ENCODE data around the gene NUFIP2.
A peak's percentile ranks its signal among the peaks of the same experiment; 100 is the strongest.

Gene NUFIP2

GRCh38 chr17:29240477-29240876 lies 53.5 kb downstream of the NUFIP2 start:
- Histone ChIP-seq H4K8ac (ENCODE audit: low read length) (no peak overlapping the region), H3K18ac (ENCODE audit: low read depth in 1 of 2, low read length in 2 of 2) (peak overlapping the region in 1 of 2 experiments; percentile 71), H3K4me3 (ENCODE audit: insufficient read depth in 1 of 2, low read depth in 1 of 2, low read length in 2 of 2) (peak overlapping the region in 1 of 2 experiments; percentile 3), H3K9ac (ENCODE audit: low read length) (peak overlapping the region; percentile 56), H2AFZ (ENCODE audit: low read depth, low read length) (no peak overlapping the region), H2BK5ac (ENCODE audit: low read depth, low read length, poor library complexity, severe bottlenecking) (no peak overlapping the region), H3K14ac (ENCODE audit: low read length in 2 of 2) (no peak overlapping the region), H3K27ac (ENCODE audit: low read length, poor library complexity, severe bottlenecking) (peak overlapping the region; percentile 99), H3K27me3 (ENCODE audit: control insufficient read depth in 1 of 2, insufficient read depth in 1 of 2, low read length in 2 of 2) (no peaks in the 10 kb centered on the region), H3K4me2 (ENCODE audit: low read length, poor library complexity, severe bottlenecking) (no peak overlapping the region), H4K91ac (ENCODE audit: low read length) (no peak overlapping the region), H2BK120ac (ENCODE audit: low read depth, low read length) (no peak overlapping the region), H3K79me1 (replicated peaks; ENCODE audit: low read length, poor library complexity, severe bottlenecking) (no peaks in the 10 kb centered on the region), H3K9me3 (ENCODE audit: control insufficient read depth, low read length) (no peaks in the 10 kb centered on the region), H3K23ac (ENCODE audit: low read length in 2 of 2) (no peak overlapping the region), H2BK15ac (ENCODE audit: low read depth, poor library complexity, severe bottlenecking) (no peak overlapping the region), H2BK12ac (ENCODE audit: low read length in 2 of 2) (no peak overlapping the region), H3K4me1 (ENCODE audit: control insufficient read depth, insufficient read depth, low read depth, low read length) (peaks cover 16% of the 10 kb centered on the region), H2AK5ac (ENCODE audit: low read length, severe bottlenecking) (peak overlapping the region; percentile 71), H3K4ac (ENCODE audit: low read depth in 1 of 2, low read length in 2 of 2) (peak overlapping the region in 1 of 2 experiments; percentile 89), H3K36me3 (ENCODE audit: control insufficient read depth in 1 of 2, insufficient read depth in 2 of 2, low read depth in 1 of 2, low read length in 2 of 2) (no peaks in the 10 kb centered on the region)
- DNase-seq, result no peak
- WGBS, result no CpG with 5 or more reads among the region's 2 CpGs

- peak overlapping the region; percentile 12 to 84 for H2BK12ac ChIP-seq (ENCODE audit: low read length in 2 of 2)
- H2BK120ac ChIP-seq (ENCODE audit: low read depth, low read length), result no peak overlapping the region
- H2BK5ac ChIP-seq (ENCODE audit: low read depth, low read length, poor library complexity, severe bottlenecking), result no peak overlapping the region
- no peaks in the 10 kb centered on the region for H3K36me3 ChIP-seq (ENCODE audit: control insufficient read depth in 1 of 2, insufficient read depth in 2 of 2, low read depth in 1 of 2, low read length in 2 of 2)
- H3K14ac ChIP-seq (ENCODE audit: low read length in 2 of 2), result no peak overlapping the region
- H3K27me3 ChIP-seq (ENCODE audit: control insufficient read depth in 1 of 2, insufficient read depth in 1 of 2, low read length in 2 of 2), result no peaks in the 10 kb centered on the region
- peak overlapping the region in 1 of 2 experiments; percentile 17 for H3K4me3 ChIP-seq (ENCODE audit: insufficient read depth in 1 of 2, low read depth in 1 of 2, low read length in 2 of 2)
- H3K4me1 ChIP-seq (ENCODE audit: control insufficient read depth, insufficient read depth, low read depth, low read length), result peaks cover 14% of the 10 kb centered on the region
- H3K4me2 ChIP-seq (ENCODE audit: low read length, poor library complexity, severe bottlenecking), result no peak overlapping the region
- H3K79me1 ChIP-seq (replicated peaks; ENCODE audit: low read length, poor library complexity, severe bottlenecking), result no peaks in the 10 kb centered on the region
- peak overlapping the region in 1 of 2 experiments; percentile 64 for H3K4ac ChIP-seq (ENCODE audit: low read depth in 1 of 2, low read length in 2 of 2)
- peak overlapping the region; percentile 51 for H3K27ac ChIP-seq (ENCODE audit: low read length, poor library complexity, severe bottlenecking)
- H4K91ac ChIP-seq (ENCODE audit: low read length), result peak overlapping the region; percentile 83
- H3K9me3 ChIP-seq (ENCODE audit: control insufficient read depth, low read length), result no peaks in the 10 kb centered on the region
- peak overlapping the region; percentile 80 for H2BK15ac ChIP-seq (ENCODE audit: low read depth, poor library complexity, severe bottlenecking)
- peak overlapping the region; percentile 82 for H4K8ac ChIP-seq (ENCODE audit: low read length)
- no peak overlapping the region for H2AFZ ChIP-seq (ENCODE audit: low read depth, low read length)
- peak overlapping the region; percentile 4 for H2AK5ac ChIP-seq (ENCODE audit: low read length, severe bottlenecking)
- WGBS, result 91% methylated on average over 8 of the region's 8 CpGs
- H3K23ac ChIP-seq (ENCODE audit: low read length in 2 of 2), result peak overlapping the region in 1 of 2 experiments; percentile 37
- DNase-seq, result no peak
- H3K9ac ChIP-seq (ENCODE audit: low read length), result peak overlapping the region; percentile 54
- H3K18ac ChIP-seq (ENCODE audit: low read depth in 1 of 2, low read length in 2 of 2), result peak overlapping the region in 1 of 2 experiments; percentile 89
Measured at GRCh38 chr17:29238133-29238850, 55.7 kb downstream of the NUFIP2 start.

DNA sequence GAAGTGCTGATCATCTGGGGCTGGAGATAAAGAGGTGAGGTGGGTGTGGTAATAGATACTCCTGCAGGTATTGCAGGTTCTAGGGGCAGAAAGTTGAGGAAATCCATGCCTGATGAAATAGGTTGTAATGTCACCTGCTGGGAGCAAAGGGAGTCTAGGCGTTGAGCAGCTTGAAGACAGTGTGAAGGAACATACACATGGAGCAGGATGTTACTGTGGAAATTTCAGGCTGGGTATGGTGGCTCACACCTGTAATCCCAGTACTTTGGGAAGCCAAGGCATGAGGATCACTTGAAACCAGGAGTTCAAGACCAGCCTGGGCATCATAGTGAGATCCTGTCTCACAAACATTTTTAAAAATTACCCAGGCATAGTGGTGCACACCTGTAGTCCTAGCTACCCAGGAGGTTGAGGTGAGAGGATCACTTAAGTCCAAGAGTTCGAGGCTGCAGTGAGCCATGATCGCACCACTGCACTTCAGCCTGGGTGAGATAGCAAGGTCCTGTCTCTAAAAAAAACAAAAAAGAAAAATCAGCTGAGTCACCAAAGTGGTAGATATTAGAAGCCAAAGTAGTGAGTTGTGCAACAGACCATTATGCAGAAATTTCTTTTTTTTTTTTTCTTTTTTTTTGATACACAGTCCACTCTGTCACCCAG lies 56.3 kb downstream of the NUFIP2 start:
- Histone ChIP-seq H2BK5ac (ENCODE audit: low read depth, low read length, poor library complexity, severe bottlenecking) (no peak overlapping the region), H3K9me3 (ENCODE audit: control insufficient read depth, low read length) (no peaks in the 10 kb centered on the region), H4K91ac (ENCODE audit: low read length) (no peak overlapping the region), H2AFZ (ENCODE audit: low read depth, low read length) (no peak overlapping the region), H3K4me1 (ENCODE audit: control insufficient read depth, insufficient read depth, low read depth, low read length) (peaks cover 14% of the 10 kb centered on the region), H2BK15ac (ENCODE audit: low read depth, poor library complexity, severe bottlenecking) (peak overlapping the region; percentile 49), H3K4me3 (ENCODE audit: insufficient read depth in 1 of 2, low read depth in 1 of 2, low read length in 2 of 2) (no peak overlapping the region), H2BK120ac (ENCODE audit: low read depth, low read length) (no peak overlapping the region), H2BK12ac (ENCODE audit: low read length in 2 of 2) (peak overlapping the region in 1 of 2 experiments; percentile 15), H3K18ac (ENCODE audit: low read depth in 1 of 2, low read length in 2 of 2) (peak overlapping the region in 1 of 2 experiments; percentile 57), H3K14ac (ENCODE audit: low read length in 2 of 2) (no peak overlapping the region), H3K4ac (ENCODE audit: low read depth in 1 of 2, low read length in 2 of 2) (no peak overlapping the region), H3K27me3 (ENCODE audit: control insufficient read depth in 1 of 2, insufficient read depth in 1 of 2, low read length in 2 of 2) (no peaks in the 10 kb centered on the region), H3K4me2 (ENCODE audit: low read length, poor library complexity, severe bottlenecking) (no peak overlapping the region), H3K23ac (ENCODE audit: low read length in 2 of 2) (no peak overlapping the region), H3K36me3 (ENCODE audit: control insufficient read depth in 1 of 2, insufficient read depth in 2 of 2, low read depth in 1 of 2, low read length in 2 of 2) (no peaks in the 10 kb centered on the region), H4K8ac (ENCODE audit: low read length) (no peak overlapping the region), H2AK5ac (ENCODE audit: low read length, severe bottlenecking) (no peak overlapping the region), H3K27ac (ENCODE audit: low read length, poor library complexity, severe bottlenecking) (peak overlapping the region; percentile 51), H3K79me1 (replicated peaks; ENCODE audit: low read length, poor library complexity, severe bottlenecking) (no peaks in the 10 kb centered on the region), H3K9ac (ENCODE audit: low read length) (peak overlapping the region; percentile 54)
- WGBS, result 85% methylated on average over 3 of the region's 3 CpGs
- peak; percentile 73 for DNase-seq

DNA sequence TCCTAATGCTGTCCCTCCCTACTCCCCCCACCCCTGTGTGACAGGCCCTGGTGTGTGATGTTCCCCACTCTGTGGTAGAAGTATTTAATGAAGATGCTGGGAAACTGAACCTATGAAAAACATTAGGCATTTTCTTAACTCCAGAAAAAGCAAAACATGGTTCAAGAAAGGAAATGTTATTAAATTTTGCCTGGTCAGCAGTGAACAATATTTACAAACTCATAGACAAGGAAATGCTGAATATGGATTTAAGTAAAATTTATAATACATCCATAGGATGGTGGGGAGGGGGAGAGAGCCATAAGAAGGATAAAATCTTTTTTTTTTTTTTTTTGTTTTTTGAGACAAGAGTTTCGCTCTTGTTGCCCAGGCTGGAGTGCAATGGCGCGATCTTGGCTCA lies 58.0 kb downstream of the NUFIP2 start:
- H3K14ac ChIP-seq (ENCODE audit: low read length in 2 of 2), result no peak overlapping the region
- no peak overlapping the region for H3K4ac ChIP-seq (ENCODE audit: low read depth in 1 of 2, low read length in 2 of 2)
- no peak overlapping the region for H3K4me2 ChIP-seq (ENCODE audit: low read length, poor library complexity, severe bottlenecking)
- no peak overlapping the region for H3K9ac ChIP-seq (ENCODE audit: low read length)
- no peak overlapping the region for H2AK5ac ChIP-seq (ENCODE audit: low read length, severe bottlenecking)
- H3K9me3 ChIP-seq (ENCODE audit: control insufficient read depth, low read length), result no peaks in the 10 kb centered on the region
- H2BK5ac ChIP-seq (ENCODE audit: low read depth, low read length, poor library complexity, severe bottlenecking), result no peak overlapping the region
- no peaks in the 10 kb centered on the region for H3K36me3 ChIP-seq (ENCODE audit: control insufficient read depth in 1 of 2, insufficient read depth in 2 of 2, low read depth in 1 of 2, low read length in 2 of 2)
- H4K91ac ChIP-seq (ENCODE audit: low read length), result no peak overlapping the region
- H3K4me3 ChIP-seq (ENCODE audit: insufficient read depth in 1 of 2, low read depth in 1 of 2, low read length in 2 of 2), result no peak overlapping the region
- H2AFZ ChIP-seq (ENCODE audit: low read depth, low read length), result no peak overlapping the region
- no peak overlapping the region for H2BK15ac ChIP-seq (ENCODE audit: low read depth, poor library complexity, severe bottlenecking)
- H3K18ac ChIP-seq (ENCODE audit: low read depth in 1 of 2, low read length in 2 of 2), result no peak overlapping the region
- no peak overlapping the region for H2BK12ac ChIP-seq (ENCODE audit: low read length in 2 of 2)
- 97% methylated on average over 3 of the region's 3 CpGs for WGBS
- no peak for DNase-seq
- no peaks in the 10 kb centered on the region for H3K27me3 ChIP-seq (ENCODE audit: control insufficient read depth in 1 of 2, insufficient read depth in 1 of 2, low read length in 2 of 2)
- H3K4me1 ChIP-seq (ENCODE audit: control insufficient read depth, insufficient read depth, low read depth, low read length), result peaks cover 8% of the 10 kb centered on the region
- H4K8ac ChIP-seq (ENCODE audit: low read length), result no peak overlapping the region
- no peak overlapping the region for H2BK120ac ChIP-seq (ENCODE audit: low read depth, low read length)
- H3K79me1 ChIP-seq (replicated peaks; ENCODE audit: low read length, poor library complexity, severe bottlenecking), result no peaks in the 10 kb centered on the region
- no peak overlapping the region for H3K27ac ChIP-seq (ENCODE audit: low read length, poor library complexity, severe bottlenecking)
- no peak overlapping the region for H3K23ac ChIP-seq (ENCODE audit: low read length in 2 of 2)
